ENCODE data around the gene LMNB1.

The LMNB1 gene

GRCh38 chr5:126869005-126869451 is 92.1 kb downstream of the LMNB1 start:
- no peaks in the 10 kb centered on the region for H3K9me3 Mint-ChIP-seq
- H3K4me3 Mint-ChIP-seq: peak overlapping the region; percentile 69
- no peak overlapping the region for H3K27ac Mint-ChIP-seq
- H3K36me3 Mint-ChIP-seq (ENCODE audit: low read depth): peaks cover 3% of the 10 kb centered on the region
- no peaks in the 10 kb centered on the region for H3K27me3 Mint-ChIP-seq (ENCODE audit: low read depth)
- peaks cover 12% of the 10 kb centered on the region for H3K4me1 Mint-ChIP-seq (ENCODE audit: low read depth)

GRCh38 chr5:126871441-126871840 is 94.5 kb downstream of the LMNB1 start:
- Mint-ChIP-seq H3K9me3 (no peaks in the 10 kb centered on the region), H3K4me1 (ENCODE audit: low read depth) (peaks cover 12% of the 10 kb centered on the region), H3K36me3 (ENCODE audit: low read depth) (peaks cover 3% of the 10 kb centered on the region), H3K4me3 (no peak overlapping the region), H3K27me3 (ENCODE audit: low read depth) (no peaks in the 10 kb centered on the region), H3K27ac (no peak overlapping the region)

- H3K4me3 Mint-ChIP-seq: no peak overlapping the region
- peaks cover 7% of the 10 kb centered on the region for H3K4me1 Mint-ChIP-seq (ENCODE audit: low read depth)
- H3K9me3 Mint-ChIP-seq: no peaks in the 10 kb centered on the region
- H3K27ac Mint-ChIP-seq: no peak overlapping the region
- H3K36me3 Mint-ChIP-seq (ENCODE audit: low read depth): peaks cover 3% of the 10 kb centered on the region
- no peaks in the 10 kb centered on the region for H3K27me3 Mint-ChIP-seq (ENCODE audit: low read depth)
Observed at GRCh38 chr5:126872561-126873354, 95.8 kb downstream of the LMNB1 start.

- H3K4me3 Mint-ChIP-seq: no peak overlapping the region
- no peaks in the 10 kb centered on the region for H3K9me3 Mint-ChIP-seq
- no peaks in the 10 kb centered on the region for H3K4me1 Mint-ChIP-seq (ENCODE audit: low read depth)
- no peak overlapping the region for H3K27ac Mint-ChIP-seq
- no peaks in the 10 kb centered on the region for H3K36me3 Mint-ChIP-seq (ENCODE audit: low read depth)
- no peaks in the 10 kb centered on the region for H3K27me3 Mint-ChIP-seq (ENCODE audit: low read depth)
Observed at GRCh38 chr5:126875303-126875785, 98.4 kb downstream of the LMNB1 start.

GRCh38 chr5:126877602-126878001 is 100.7 kb downstream of the LMNB1 start:
- Mint-ChIP-seq H3K4me3 (no peak overlapping the region), H3K27me3 (ENCODE audit: low read depth) (no peaks in the 10 kb centered on the region), H3K4me1 (ENCODE audit: low read depth) (no peaks in the 10 kb centered on the region), H3K27ac (no peak overlapping the region), H3K36me3 (ENCODE audit: low read depth) (no peaks in the 10 kb centered on the region), H3K9me3 (no peaks in the 10 kb centered on the region)

- H3K4me1 Mint-ChIP-seq (ENCODE audit: low read depth): no peaks in the 10 kb centered on the region
- no peak overlapping the region for H3K4me3 Mint-ChIP-seq
- H3K36me3 Mint-ChIP-seq (ENCODE audit: low read depth): no peaks in the 10 kb centered on the region
- no peaks in the 10 kb centered on the region for H3K9me3 Mint-ChIP-seq
- H3K27ac Mint-ChIP-seq: no peak overlapping the region
- no peaks in the 10 kb centered on the region for H3K27me3 Mint-ChIP-seq (ENCODE audit: low read depth)
Observed at GRCh38 chr5:126878085-126878484, 101.1 kb downstream of the LMNB1 start.

GRCh38 chr5:126878634-126879033 is 101.7 kb downstream of the LMNB1 start:
- H3K27ac Mint-ChIP-seq: no peak overlapping the region
- no peaks in the 10 kb centered on the region for H3K27me3 Mint-ChIP-seq (ENCODE audit: low read depth)
- H3K4me3 Mint-ChIP-seq: no peak overlapping the region
- no peaks in the 10 kb centered on the region for H3K4me1 Mint-ChIP-seq (ENCODE audit: low read depth)
- H3K9me3 Mint-ChIP-seq: no peaks in the 10 kb centered on the region
- H3K36me3 Mint-ChIP-seq (ENCODE audit: low read depth): no peaks in the 10 kb centered on the region

GRCh38 chr5:126881821-126882600 is 105.1 kb downstream of the LMNB1 start:
- H3K36me3 Mint-ChIP-seq (ENCODE audit: low read depth): no peaks in the 10 kb centered on the region
- H3K27ac Mint-ChIP-seq: no peak overlapping the region
- H3K4me1 Mint-ChIP-seq (ENCODE audit: low read depth): no peaks in the 10 kb centered on the region
- H3K27me3 Mint-ChIP-seq (ENCODE audit: low read depth): no peaks in the 10 kb centered on the region
- H3K9me3 Mint-ChIP-seq: no peaks in the 10 kb centered on the region
- H3K4me3 Mint-ChIP-seq: no peak overlapping the region

- Mint-ChIP-seq H3K9me3 (no peaks in the 10 kb centered on the region), H3K36me3 (ENCODE audit: low read depth) (no peaks in the 10 kb centered on the region)
Observed at GRCh38 chr5:126883564-126884245, 106.8 kb downstream of the LMNB1 start.

GRCh38 chr5:126884269-126884819 is 107.4 kb downstream of the LMNB1 start:
- no peak overlapping the region for H3K4me3 Mint-ChIP-seq
- H3K27me3 Mint-ChIP-seq (ENCODE audit: low read depth): no peaks in the 10 kb centered on the region
- no peaks in the 10 kb centered on the region for H3K4me1 Mint-ChIP-seq (ENCODE audit: low read depth)
- H3K36me3 Mint-ChIP-seq (ENCODE audit: low read depth): no peaks in the 10 kb centered on the region
- no peak overlapping the region for H3K27ac Mint-ChIP-seq
- no peaks in the 10 kb centered on the region for H3K9me3 Mint-ChIP-seq

More at GRCh38 chr5:126883564-126884245, 106.8 kb downstream of the LMNB1 start:
- Mint-ChIP-seq H3K27me3 (ENCODE audit: low read depth) (no peaks in the 10 kb centered on the region), H3K4me1 (ENCODE audit: low read depth) (no peaks in the 10 kb centered on the region), H3K27ac (no peak overlapping the region), H3K4me3 (no peak overlapping the region)
